HG03060 (cell line): ENCODE measurements around the gene SPRR2G.
"Not testable (repeated sequence)": the region's sequence is repeated elsewhere in the genome, so short reads cannot be mapped to it uniquely, and the experiment has no call there.

Experiments
- ATAC-seq: cut with Tn5 transposase; IDR thresholded peaks from one replicate; pipeline ENCODE4 v1.9.1; 2021; ENCODE audit warnings: low read depth, moderate number of reproducible peaks; ENCODE audit not compliant: unreplicated experiment

Gene SPRR2G

DNA sequence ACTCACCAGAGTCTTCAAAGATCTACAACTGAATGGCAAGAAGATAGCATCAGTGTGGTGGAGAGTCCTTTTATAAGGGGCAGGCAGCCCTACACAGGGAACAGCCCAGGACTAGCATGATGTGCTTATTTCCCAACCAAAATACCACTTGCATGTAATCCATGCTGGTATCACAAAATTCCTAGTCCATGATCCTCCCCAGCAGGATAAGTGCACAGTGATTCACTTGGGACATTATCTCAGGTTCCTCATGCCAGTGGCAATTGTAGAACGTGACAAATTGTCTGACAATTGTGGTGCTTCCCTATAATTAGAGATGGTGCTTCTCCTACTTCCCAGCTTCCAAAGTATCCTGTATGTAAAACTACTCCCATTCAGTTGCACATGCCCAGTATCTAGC, at the start of gene SPRR2G:
Gene SPRR2G (minus strand): TSS at position 45 of the 400 bp plus-strand sequence. CDS start 780 bp downstream, outside the sequence.
- ATAC-seq = no peak

DNA sequence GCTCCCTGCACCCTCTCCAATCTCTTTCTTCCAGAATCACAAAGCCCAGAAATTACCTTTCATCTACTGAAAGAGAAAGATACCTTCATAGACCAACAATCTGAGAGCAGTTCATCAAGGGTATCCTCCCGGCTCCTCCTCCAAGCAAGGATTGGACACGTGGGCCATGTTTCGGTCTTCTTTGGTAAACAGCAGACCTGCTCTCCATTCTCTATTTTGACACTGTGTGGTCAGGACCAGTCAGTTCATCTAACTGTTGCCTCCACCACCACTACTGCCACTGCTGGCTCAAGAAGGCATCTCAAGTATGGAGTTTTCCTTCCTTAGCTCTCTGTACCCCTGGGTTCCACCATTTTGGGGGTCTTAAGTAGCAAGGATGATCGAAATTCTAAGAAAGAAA, 44.5 kb upstream of the SPRR2G start:
- no peak for ATAC-seq

DNA sequence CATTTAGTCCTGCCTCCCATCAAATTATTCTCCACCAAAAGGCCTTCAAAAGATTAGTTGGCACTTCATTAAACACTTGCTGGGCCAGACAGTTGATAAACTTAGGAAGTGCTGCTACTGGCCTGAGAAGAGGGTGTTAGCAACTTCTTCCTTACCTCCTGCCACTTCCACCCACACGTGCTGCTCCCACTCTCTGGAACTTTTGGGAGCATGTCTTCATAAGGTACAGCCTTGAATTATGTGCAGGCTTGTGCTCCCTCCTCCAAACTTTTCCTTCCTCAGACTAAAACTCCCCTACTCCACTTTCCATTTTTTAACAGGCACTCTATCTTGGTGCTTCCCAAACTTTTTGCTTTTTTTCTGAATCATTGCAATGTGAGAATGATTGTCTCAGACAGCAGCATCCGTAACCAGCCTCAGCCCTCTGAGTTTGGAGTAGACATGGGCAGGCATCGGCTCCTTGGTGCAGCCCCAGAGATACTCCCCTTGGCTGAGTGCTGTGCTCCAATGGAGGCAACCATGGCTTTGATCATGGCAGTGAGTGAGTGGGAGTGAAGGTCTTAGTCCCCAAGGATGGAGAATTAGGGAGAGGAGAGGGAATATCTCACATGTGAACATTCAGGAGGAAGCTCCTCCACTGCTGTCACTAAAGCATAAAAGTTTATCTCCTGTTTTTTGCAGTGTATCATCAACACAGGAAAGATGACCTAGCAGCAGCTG, 43.8 kb upstream of the SPRR2G start:
- no peak for ATAC-seq

GRCh38 chr1:153192697-153193096, 42.0 kb upstream of the SPRR2G start:
- ATAC-seq = no peak

- no peak for ATAC-seq
Observed at GRCh38 chr1:153190373-153190772, 39.7 kb upstream of the SPRR2G start.

GRCh38 chr1:153188301-153188700, 37.6 kb upstream of the SPRR2G start:
- not testable (repeated sequence) for ATAC-seq

GRCh38 chr1:153180556-153180955, 29.9 kb upstream of the SPRR2G start:
- no peak for ATAC-seq

GRCh38 chr1:153178922-153179321, 28.2 kb upstream of the SPRR2G start:
- ATAC-seq = no peak

- ATAC-seq = no peak
Observed at GRCh38 chr1:153174624-153175023, 23.9 kb upstream of the SPRR2G start.

DNA sequence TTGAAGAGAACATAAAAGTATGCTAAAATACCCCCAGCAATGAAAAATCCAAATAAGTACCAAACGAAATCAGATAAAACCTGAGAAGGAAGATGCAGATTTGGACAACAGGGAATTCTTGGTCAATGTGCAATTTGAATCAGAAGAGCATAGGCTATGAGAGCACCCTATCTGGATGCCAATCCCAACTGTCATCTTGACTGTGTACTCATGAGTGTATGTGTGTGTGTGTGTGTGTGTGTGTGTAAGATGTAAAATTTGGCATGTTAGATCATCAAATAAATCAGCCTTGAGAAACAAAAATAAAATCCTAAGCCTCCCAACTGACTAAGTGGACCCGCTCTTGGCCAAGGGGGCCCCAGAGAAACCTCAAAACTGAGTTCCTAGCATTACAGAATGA, 18.0 kb upstream of the SPRR2G start:
- ATAC-seq = no peak

- no peak for ATAC-seq
Observed at GRCh38 chr1:153155541-153155940, 4.9 kb upstream of the SPRR2G start.

- no peak for ATAC-seq
Observed at GRCh38 chr1:153152481-153152880, 1.8 kb upstream of the SPRR2G start.

DNA sequence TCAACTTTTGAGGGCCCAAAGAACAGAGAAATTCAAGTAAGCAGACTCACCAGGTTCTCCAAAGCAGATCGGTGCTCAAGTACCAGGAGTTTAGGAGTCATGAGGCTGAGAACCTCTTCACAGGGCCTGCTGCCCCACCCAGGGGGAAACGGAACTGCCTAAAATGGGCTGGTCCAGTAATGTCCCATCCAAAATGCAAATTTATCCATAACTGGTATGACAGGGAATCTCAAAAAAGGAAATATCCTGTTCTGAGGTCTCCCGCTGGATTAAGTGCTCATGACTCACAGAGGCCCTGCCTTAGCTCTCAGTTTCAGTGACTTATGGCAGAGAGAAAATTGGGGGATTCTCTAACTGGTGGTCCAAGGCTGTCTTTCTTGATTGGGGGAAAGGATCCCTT, 9.3 kb downstream of the SPRR2G start:
- no peak for ATAC-seq

- ATAC-seq = no peak
Observed at GRCh38 chr1:153140484-153140883, 10.2 kb downstream of the SPRR2G start.

DNA sequence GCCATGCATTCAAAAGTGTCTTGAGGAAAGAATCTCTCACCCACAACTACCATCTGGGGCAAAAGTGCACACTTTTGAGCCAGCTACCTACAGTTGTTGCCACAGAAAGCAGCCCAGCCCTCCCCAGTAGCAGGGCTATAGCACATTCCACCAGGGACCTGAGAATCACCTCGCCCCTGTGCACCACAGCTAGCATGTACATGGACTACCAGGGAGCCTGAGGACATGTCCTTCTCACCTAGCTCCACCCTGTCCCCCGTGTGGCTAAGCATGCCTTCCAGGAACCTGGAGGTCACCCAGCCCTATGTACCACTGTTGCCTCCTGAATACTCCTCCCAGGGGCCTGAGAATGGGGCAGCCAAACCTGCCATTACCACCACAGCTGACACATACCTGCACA, 16.9 kb downstream of the SPRR2G start:
- no peak for ATAC-seq

- ATAC-seq = no peak
Observed at GRCh38 chr1:153133267-153133666, 17.4 kb downstream of the SPRR2G start.

DNA sequence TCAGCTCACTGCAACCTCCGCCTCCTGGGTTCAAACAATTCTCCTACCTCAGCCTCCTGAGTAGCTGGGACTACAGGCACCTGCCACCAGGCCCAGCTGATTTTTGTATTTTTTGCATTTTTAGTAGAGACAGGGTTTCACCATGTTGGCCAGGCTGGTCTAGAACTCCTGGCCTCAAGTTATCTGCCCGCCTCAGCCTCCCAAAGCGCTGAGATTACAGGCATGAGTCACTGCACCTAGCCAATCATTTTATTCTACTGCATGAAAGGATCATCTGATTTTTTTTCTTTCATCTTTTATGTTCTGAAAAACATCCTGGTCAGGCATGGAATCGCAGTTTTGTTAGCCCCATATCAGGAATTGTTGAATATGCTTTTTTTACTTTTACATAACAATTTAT, 22.0 kb downstream of the SPRR2G start:
- ATAC-seq = not testable (repeated sequence)

DNA sequence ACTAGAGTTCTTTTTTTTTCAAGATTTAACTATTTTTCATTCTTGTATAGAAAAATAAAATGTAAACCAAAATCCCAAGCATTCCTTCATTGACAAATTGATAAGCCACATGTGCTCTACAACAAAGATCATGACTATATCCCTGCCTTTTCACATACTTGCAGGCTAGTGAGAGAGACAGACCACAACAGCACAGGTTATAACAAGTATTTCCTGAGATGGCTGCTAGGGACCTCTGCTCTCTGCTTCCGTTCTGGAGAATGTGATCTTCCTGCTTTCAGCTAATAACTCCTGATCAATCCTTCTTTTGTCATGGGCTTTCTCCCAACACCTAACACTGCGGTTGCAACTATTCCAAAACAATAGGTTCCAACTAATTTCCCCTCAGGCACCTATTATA, 23.4 kb downstream of the SPRR2G start:
- no peak for ATAC-seq

GRCh38 chr1:153125536-153125935, 25.2 kb downstream of the SPRR2G start:
- no peak for ATAC-seq

DNA sequence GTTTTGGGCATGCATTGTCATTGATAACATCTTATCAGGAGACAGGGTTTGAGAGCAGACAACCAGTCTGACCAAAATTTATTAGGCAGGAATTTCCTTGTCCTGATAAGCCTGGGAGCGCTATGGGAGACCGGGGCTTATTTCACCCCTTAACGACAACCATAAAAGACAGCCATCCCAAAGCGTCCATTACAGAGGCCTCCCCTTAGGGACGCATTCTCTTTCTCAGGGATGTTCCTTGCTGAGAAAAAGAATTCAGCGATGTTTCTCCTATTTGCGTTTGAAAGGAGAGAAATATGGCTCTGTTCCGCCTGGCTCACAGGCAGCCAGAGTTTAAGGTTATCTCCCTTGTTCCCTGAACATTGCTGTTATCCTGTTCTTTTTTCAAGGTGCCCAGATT, 26.9 kb downstream of the SPRR2G start:
- ATAC-seq = not testable (repeated sequence)

- ATAC-seq = no peak
Observed at GRCh38 chr1:153122831-153123421, 27.8 kb downstream of the SPRR2G start.

GRCh38 chr1:153120945-153121344, 29.7 kb downstream of the SPRR2G start:
- ATAC-seq = no peak
